ENCODE data around the gene VSIR.

GRCh38 chr10:71712170-71712569 lies 61.1 kb downstream of the VSIR start:
- TF ChIP-seq, protein P1, sequence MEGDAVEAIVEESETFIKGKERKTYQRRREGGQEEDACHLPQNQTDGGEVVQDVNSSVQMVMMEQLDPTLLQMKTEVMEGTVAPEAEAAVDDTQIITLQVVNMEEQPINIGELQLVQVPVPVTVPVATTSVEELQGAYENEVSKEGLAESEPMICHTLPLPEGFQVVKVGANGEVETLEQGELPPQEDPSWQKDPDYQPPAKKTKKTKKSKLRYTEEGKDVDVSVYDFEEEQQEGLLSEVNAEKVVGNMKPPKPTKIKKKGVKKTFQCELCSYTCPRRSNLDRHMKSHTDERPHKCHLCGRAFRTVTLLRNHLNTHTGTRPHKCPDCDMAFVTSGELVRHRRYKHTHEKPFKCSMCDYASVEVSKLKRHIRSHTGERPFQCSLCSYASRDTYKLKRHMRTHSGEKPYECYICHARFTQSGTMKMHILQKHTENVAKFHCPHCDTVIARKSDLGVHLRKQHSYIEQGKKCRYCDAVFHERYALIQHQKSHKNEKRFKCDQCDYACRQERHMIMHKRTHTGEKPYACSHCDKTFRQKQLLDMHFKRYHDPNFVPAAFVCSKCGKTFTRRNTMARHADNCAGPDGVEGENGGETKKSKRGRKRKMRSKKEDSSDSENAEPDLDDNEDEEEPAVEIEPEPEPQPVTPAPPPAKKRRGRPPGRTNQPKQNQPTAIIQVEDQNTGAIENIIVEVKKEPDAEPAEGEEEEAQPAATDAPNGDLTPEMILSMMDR (IDR thresholded peaks at IDR 0.05), result no peak
- TF ChIP-seq EZH2 (IDR thresholded peaks at IDR 0.05), result no peak

Measured in neural progenitor cell (in vitro differentiated cells).